Cardiac muscle cell (in vitro differentiated cells and primary cell): ENCODE results near the gene AUTS2. TPM values are rescaled to one million over a fixed set of nuclear protein-coding genes. Genes with fewer than 3 reads are reported as not detected.

Experiments used
- DNase-seq, 2 donors: peaks; one replicate each; pipeline versions ENCODE4 v3.0.0 to v3.0.0-alpha.2; 2010 to 2017; ENCODE audit warnings: low read depth in 1 of 2, low spot score in 1 of 2
- H3K27ac ChIP-seq: fragments of 200-600 bp; sonication (generic); 2 replicates; pipeline ENCODE4 v1.5.1; 2016
- H3K27me3 ChIP-seq: fragments of 200-600 bp; sonication (generic); 2 replicates; pipeline ENCODE4 v1.6.0; 2016; ENCODE audit warnings: control low read depth
- H3K36me3 ChIP-seq: fragments of 200-600 bp; sonication (generic); 2 replicates; pipeline ENCODE4 v1.5.1; 2016; ENCODE audit warnings: control low read depth
- H3K4me1 ChIP-seq: fragments of 200-600 bp; sonication (generic); 2 replicates; pipeline ENCODE4 v1.8.1; 2017; ENCODE audit warnings: low read depth, mild to moderate bottlenecking, mixed run types
- H3K4me3 ChIP-seq: fragments of 200-600 bp; sonication (generic); 2 replicates; pipeline ENCODE4 v1.5.1; 2016; ENCODE audit warnings: mild to moderate bottlenecking
- H3K9me3 ChIP-seq: fragments of 200-600 bp; sonication (generic); 2 replicates; pipeline ENCODE4 v1.5.1; 2017; ENCODE audit warnings: low read depth, mild to moderate bottlenecking, control low read depth
- polyA plus RNA-seq: library from polyadenylated mRNA; unstranded; fragments of >200 nt; fragmentation: Nextera tagmentation; extraction: Ambion mirVana; gene quantifications from 2 replicates; pipeline ENCODE4 v1.2.1, GENCODE V29; 2016
- total RNA-seq: library from RNA; depleted of rRNA; stranded (reverse); fragments of >200 nt; gene quantifications from 2 replicates; pipeline ENCODE4 v1.2.3, GENCODE V29; 2016
- TF ChIP-seq, protein P1 (sequence below): IDR thresholded peaks from 2 replicates; pipeline ENCODE4 v1.5.1; 2012; ENCODE audit warnings: low read depth, mild to moderate bottlenecking, low read length

AUTS2 gene
- total and polyA plus RNA-seq, 2 experiments from 2014 or later, result 41.0 to 45.5 TPM

- TF ChIP-seq, protein P1, sequence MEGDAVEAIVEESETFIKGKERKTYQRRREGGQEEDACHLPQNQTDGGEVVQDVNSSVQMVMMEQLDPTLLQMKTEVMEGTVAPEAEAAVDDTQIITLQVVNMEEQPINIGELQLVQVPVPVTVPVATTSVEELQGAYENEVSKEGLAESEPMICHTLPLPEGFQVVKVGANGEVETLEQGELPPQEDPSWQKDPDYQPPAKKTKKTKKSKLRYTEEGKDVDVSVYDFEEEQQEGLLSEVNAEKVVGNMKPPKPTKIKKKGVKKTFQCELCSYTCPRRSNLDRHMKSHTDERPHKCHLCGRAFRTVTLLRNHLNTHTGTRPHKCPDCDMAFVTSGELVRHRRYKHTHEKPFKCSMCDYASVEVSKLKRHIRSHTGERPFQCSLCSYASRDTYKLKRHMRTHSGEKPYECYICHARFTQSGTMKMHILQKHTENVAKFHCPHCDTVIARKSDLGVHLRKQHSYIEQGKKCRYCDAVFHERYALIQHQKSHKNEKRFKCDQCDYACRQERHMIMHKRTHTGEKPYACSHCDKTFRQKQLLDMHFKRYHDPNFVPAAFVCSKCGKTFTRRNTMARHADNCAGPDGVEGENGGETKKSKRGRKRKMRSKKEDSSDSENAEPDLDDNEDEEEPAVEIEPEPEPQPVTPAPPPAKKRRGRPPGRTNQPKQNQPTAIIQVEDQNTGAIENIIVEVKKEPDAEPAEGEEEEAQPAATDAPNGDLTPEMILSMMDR, result no peak
- Histone ChIP-seq H3K27me3 (no peaks in the 10 kb centered on the region), H3K9me3 (no peaks in the 10 kb centered on the region), H3K27ac (no peak overlapping the region), H3K4me1 (peaks cover under 1% of the 10 kb centered on the region), H3K4me3 (no peak overlapping the region), H3K36me3 (no peaks in the 10 kb centered on the region)
- DNase-seq, result no peak
Observed at GRCh38 chr7:70188901-70189650, 590.8 kb downstream of the AUTS2 start.

DNA sequence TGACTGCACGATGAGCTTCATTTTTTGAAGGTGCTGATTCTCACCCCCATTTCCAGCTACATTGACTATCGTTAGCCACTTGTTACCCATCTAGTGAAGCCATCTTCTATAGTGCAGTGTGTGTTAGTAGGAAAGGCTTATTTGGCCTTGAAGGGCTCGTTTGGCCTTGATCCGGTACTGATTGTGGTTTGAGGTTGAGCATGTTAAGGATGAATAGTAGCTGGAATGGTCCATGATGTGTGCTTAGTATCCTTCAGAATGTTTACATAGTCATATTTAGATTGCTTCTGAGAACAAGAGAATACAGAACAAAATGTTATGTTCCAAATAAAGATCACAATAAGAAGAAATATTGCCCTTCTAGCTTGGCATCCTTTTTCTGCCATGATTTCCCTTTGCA lies 591.5 kb downstream of the AUTS2 start:
- H3K4me1 ChIP-seq, result no peaks in the 10 kb centered on the region
- no peak for DNase-seq
- H3K36me3 ChIP-seq, result no peaks in the 10 kb centered on the region
- H3K27ac ChIP-seq, result no peak overlapping the region
- H3K9me3 ChIP-seq, result no peaks in the 10 kb centered on the region
- no peaks in the 10 kb centered on the region for H3K27me3 ChIP-seq
- H3K4me3 ChIP-seq, result no peak overlapping the region
- TF ChIP-seq, protein P1, result no peak

- Histone ChIP-seq H3K4me3 (no peak overlapping the region), H3K4me1 (no peaks in the 10 kb centered on the region), H3K27me3 (no peaks in the 10 kb centered on the region), H3K27ac (no peak overlapping the region), H3K9me3 (no peaks in the 10 kb centered on the region), H3K36me3 (no peaks in the 10 kb centered on the region)
- no peak for DNase-seq
- TF ChIP-seq, protein P1, result no peak
Observed at GRCh38 chr7:70190281-70190680, 592.0 kb downstream of the AUTS2 start.

DNA sequence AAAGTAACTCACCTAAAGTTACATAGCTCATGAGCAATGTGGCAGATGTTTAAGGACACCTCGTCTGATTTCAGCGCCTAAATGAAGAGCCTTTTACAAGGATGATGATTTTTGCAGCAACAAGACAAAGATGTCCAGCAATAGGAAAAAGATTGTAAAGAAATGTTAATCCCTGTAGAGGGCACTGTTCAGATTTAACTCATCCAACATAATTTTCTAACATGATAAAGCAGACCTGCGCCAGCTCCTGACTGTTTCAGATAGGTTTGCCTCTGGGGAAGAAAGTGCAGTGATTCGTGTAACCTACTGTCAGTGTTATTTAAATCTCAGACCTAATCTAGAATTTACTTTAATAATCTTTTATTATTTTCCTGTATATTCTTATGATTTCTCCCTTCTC lies 595.2 kb downstream of the AUTS2 start:
- Histone ChIP-seq H3K4me3 (no peak overlapping the region), H3K27me3 (no peaks in the 10 kb centered on the region), H3K4me1 (no peaks in the 10 kb centered on the region), H3K27ac (no peak overlapping the region), H3K9me3 (no peaks in the 10 kb centered on the region), H3K36me3 (no peaks in the 10 kb centered on the region)
- TF ChIP-seq, protein P1, result peak; percentile 38
- peak in 1 of 2 donors; percentile 45 for DNase-seq

DNA sequence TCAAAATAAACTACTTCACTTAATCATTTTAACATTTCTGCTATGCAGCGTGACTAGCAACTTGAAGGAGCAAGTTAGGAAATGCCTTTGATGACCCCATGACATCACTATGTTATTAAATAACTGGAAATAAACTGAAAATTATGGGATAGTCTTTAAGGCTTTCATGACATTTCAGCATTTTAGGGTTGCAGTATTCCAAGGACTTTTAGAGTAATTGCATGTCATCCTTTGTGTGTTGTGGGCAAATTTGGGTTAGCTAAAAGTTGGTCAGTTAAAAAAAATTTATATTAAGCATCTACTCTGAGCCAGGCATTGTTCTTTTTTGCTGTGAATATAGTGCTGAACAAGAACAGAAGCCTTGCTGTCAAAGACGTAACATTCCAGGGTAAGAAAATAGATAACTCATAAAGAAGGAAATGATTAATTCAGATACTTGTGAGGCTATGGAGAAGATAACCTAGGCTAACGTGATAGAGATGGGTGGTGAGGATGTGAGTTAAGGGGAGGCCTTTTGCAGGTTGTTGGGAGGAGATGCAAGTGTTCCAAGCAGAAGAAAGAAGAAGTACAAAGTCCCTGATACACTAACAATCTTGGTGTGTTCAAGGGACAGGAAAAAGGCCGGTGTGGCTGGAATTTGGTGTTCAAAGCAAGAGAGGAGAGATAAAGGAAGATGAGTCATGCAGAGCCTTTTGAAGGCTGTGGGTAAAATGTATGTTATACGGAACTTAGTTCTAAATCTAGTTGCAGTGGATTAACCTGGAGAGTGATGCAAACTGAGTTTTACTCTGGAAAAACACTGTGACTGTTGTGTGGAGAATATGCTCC lies 610.2 kb downstream of the AUTS2 start:
- TF ChIP-seq, protein P1, result no peak
- peak in 1 of 2 donors; percentile 9 for DNase-seq
- Histone ChIP-seq H3K4me1 (no peaks in the 10 kb centered on the region), H3K9me3 (no peaks in the 10 kb centered on the region), H3K4me3 (no peak overlapping the region), H3K27ac (no peak overlapping the region), H3K36me3 (no peaks in the 10 kb centered on the region), H3K27me3 (no peaks in the 10 kb centered on the region)
